SK-N-SH (cell line): ENCODE measurements around the gene ARAF.

Source experiments
- CTCF ChIP-seq: fragments of 200-600 bp; sonication (generic); IDR thresholded peaks from 2 replicates; pipeline ENCODE4 v1.6.1; 2017; ENCODE audit warnings: antibody characterized with exemption, mild to moderate bottlenecking, moderate library complexity
- EP300 ChIP-seq, 2 experiments: IDR thresholded peaks; 2 replicates each; pipeline versions ENCODE4 v1.4.0 to v1.6.1; 2012; ENCODE audit warnings: borderline replicate concordance in 1 of 2, low read depth in 1 of 2, low read length in 1 of 2
- FOXM1 ChIP-seq: IDR thresholded peaks from 2 replicates; pipeline ENCODE4 v1.4.0; 2012; ENCODE audit warnings: low read depth, mild to moderate bottlenecking
- GABPA ChIP-seq: IDR thresholded peaks from 2 replicates; pipeline ENCODE4 v1.4.0; 2012; ENCODE audit warnings: low read depth, mild to moderate bottlenecking
- JUND ChIP-seq: IDR thresholded peaks from 2 replicates; pipeline ENCODE4 v1.4.0; 2012
- POLR2AphosphoS5 ChIP-seq: IDR thresholded peaks from 2 replicates; pipeline ENCODE4 v1.6.1; 2012; ENCODE audit warnings: low read depth, low read length
- RCOR1 ChIP-seq: fragments of 150-350 bp; IDR thresholded peaks from 2 replicates; pipeline ENCODE4 v1.6.1; 2017; ENCODE audit warnings: antibody characterized with exemption, low read length
- REST ChIP-seq: IDR thresholded peaks from 2 replicates; pipeline ENCODE4 v1.6.1; 2012; ENCODE audit warnings: mild to moderate bottlenecking, low read depth, low read length, moderate library complexity
- SIN3A ChIP-seq: IDR thresholded peaks from 2 replicates; pipeline ENCODE4 v1.6.1; 2012; ENCODE audit warnings: low read depth, mild to moderate bottlenecking, low read length, moderate library complexity, borderline replicate concordance
- TAF1 ChIP-seq: IDR thresholded peaks from 2 replicates; pipeline ENCODE4 v1.6.1; 2012; ENCODE audit warnings: low read depth, mild to moderate bottlenecking, low read length, moderate library complexity, borderline replicate concordance
- TEAD4 ChIP-seq: IDR thresholded peaks from 2 replicates; pipeline ENCODE4 v1.4.0; 2012; ENCODE audit warnings: mild to moderate bottlenecking, borderline replicate concordance; ENCODE audit not compliant: insufficient read depth
- USF2 ChIP-seq: fragments of 150-350 bp; IDR thresholded peaks from 2 replicates; pipeline ENCODE4 v1.6.1; 2017; ENCODE audit warnings: antibody characterized with exemption, low read length, low read depth, borderline replicate concordance
- YY1 ChIP-seq: IDR thresholded peaks from 2 replicates; pipeline ENCODE4 v1.4.0; 2012; ENCODE audit warnings: low read depth, mild to moderate bottlenecking
- ZBTB33 ChIP-seq: IDR thresholded peaks from 2 replicates; pipeline ENCODE4 v1.4.0; 2012; ENCODE audit warnings: low read depth, borderline replicate concordance

- TF ChIP-seq CTCF (no peak), ZBTB33 (no peak), SIN3A (no peak), TAF1 (no peak), POLR2AphosphoS5 (no peak), RCOR1 (no peak), JUND (no peak), FOXM1 (no peak), YY1 (no peak), TEAD4 (no peak), USF2 (no peak), EP300 (IDR thresholded peaks at IDR 0.05; ENCODE audit: borderline replicate concordance in 1 of 2, low read depth in 1 of 2, low read length in 1 of 2) (no peak), REST (no peak), GABPA (no peak)
Measured at GRCh38 chrX:47515941-47516665, 44.9 kb upstream of the ARAF start.
